Astrocyte (in vitro differentiated cells and primary cell): ENCODE data around the gene HNRNPF. TPM values are rescaled to one million over a fixed set of nuclear protein-coding genes. Genes with fewer than 3 reads are reported as not detected.
A peak's percentile ranks its signal among the peaks of the same experiment; 100 is the strongest.
"Not testable (repeated sequence)": the region's sequence is repeated elsewhere in the genome, so short reads cannot be mapped to it uniquely, and the experiment has no call there.

Experiments used
- DNase-seq: peaks from one replicate; pipeline ENCODE4 v3.0.0-alpha.2; 2010; ENCODE audit warnings: low read depth
- FAIRE-seq: peaks from 2 replicates; lab custom pipeline; 2011; peaks lifted over from hg19 to GRCh38; lab: Jason Lieb, UNC
- H2AFZ ChIP-seq: 2 replicates; pipeline ENCODE4 v1.6.0; 2012; ENCODE audit warnings: low read depth, low read length, inconsistent platforms
- H3K27ac ChIP-seq: 2 replicates; pipeline ENCODE4 v1.5.1; 2011; ENCODE audit warnings: low read depth, low read length, inconsistent platforms
- H3K27me3 ChIP-seq: 2 replicates; pipeline ENCODE4 v1.6.0; 2011; ENCODE audit warnings: low read length, inconsistent platforms; ENCODE audit not compliant: insufficient read depth
- H3K36me3 ChIP-seq: 2 replicates; pipeline ENCODE4 v1.5.1; 2011; ENCODE audit warnings: low read length, inconsistent platforms; ENCODE audit not compliant: insufficient read depth
- H3K4me1 ChIP-seq: 2 replicates; pipeline ENCODE4 v1.5.1; 2011; ENCODE audit warnings: low read length, inconsistent platforms; ENCODE audit not compliant: insufficient read depth
- H3K4me2 ChIP-seq: 2 replicates; pipeline ENCODE4 v1.6.0; 2012; ENCODE audit warnings: low read length, inconsistent platforms
- H3K4me3 ChIP-seq: 2 replicates; pipeline ENCODE4 v1.5.1; 2011; ENCODE audit warnings: low read depth, mild to moderate bottlenecking, low read length, inconsistent platforms; ENCODE audit not compliant: insufficient read depth
- H3K79me2 ChIP-seq: 2 replicates; pipeline ENCODE4 v1.6.0; 2012; ENCODE audit warnings: mild to moderate bottlenecking, low read length, inconsistent platforms; ENCODE audit not compliant: insufficient read depth
- H3K9ac ChIP-seq: 2 replicates; pipeline ENCODE4 v1.6.0; 2012; ENCODE audit warnings: mild to moderate bottlenecking, low read length, inconsistent platforms
- H3K9me3 ChIP-seq: 2 replicates; pipeline ENCODE4 v1.5.1; 2012; ENCODE audit warnings: low read depth, mild to moderate bottlenecking, low read length, inconsistent platforms; ENCODE audit not compliant: insufficient read depth
- H4K20me1 ChIP-seq: 2 replicates; pipeline ENCODE4 v1.6.0; 2012; ENCODE audit warnings: low read length, inconsistent platforms; ENCODE audit not compliant: insufficient read depth
- H3K27ac Mint-ChIP-seq: one replicate; pipeline ENCODE4 v1.8.0; 2021; ENCODE audit warnings: mild to moderate bottlenecking, mixed read lengths; ENCODE audit not compliant: unreplicated experiment
- H3K27me3 Mint-ChIP-seq: one replicate; pipeline ENCODE4 v1.8.0; 2021; ENCODE audit warnings: low read depth, mixed read lengths; ENCODE audit not compliant: unreplicated experiment
- H3K36me3 Mint-ChIP-seq: one replicate; pipeline ENCODE4 v1.8.0; 2021; ENCODE audit warnings: low read depth, mixed read lengths; ENCODE audit not compliant: unreplicated experiment
- H3K4me1 Mint-ChIP-seq: one replicate; pipeline ENCODE4 v1.8.0; 2021; ENCODE audit warnings: low read depth, mixed read lengths; ENCODE audit not compliant: unreplicated experiment
- H3K4me3 Mint-ChIP-seq: one replicate; pipeline ENCODE4 v1.8.0; 2021; ENCODE audit warnings: mild to moderate bottlenecking, moderate library complexity, mixed read lengths; ENCODE audit not compliant: unreplicated experiment
- H3K9me3 Mint-ChIP-seq: one replicate; pipeline ENCODE4 v1.8.0; 2021; ENCODE audit warnings: mild to moderate bottlenecking, mixed read lengths; ENCODE audit not compliant: unreplicated experiment
- EZH2 ChIP-seq: IDR thresholded peaks from 2 replicates; pipeline ENCODE4 v1.6.1; 2012; ENCODE audit warnings: mild to moderate bottlenecking, low read length, inconsistent platforms; ENCODE audit not compliant: insufficient read depth
- total RNA-seq: library from RNA; stranded (reverse); gene quantifications from 2 replicates; pipeline ENCODE4 v1.2.1, GENCODE V29; 2021
- TF ChIP-seq, protein P1 (sequence below): IDR thresholded peaks from 2 replicates; pipeline ENCODE4 v1.5.1; 2011; ENCODE audit warnings: low read depth, mild to moderate bottlenecking, inconsistent platforms, low read length, moderate library complexity; ENCODE audit not compliant: insufficient read depth

HNRNPF gene
- total RNA-seq, 1 donor from 2014 or later: 151 TPM

DNA sequence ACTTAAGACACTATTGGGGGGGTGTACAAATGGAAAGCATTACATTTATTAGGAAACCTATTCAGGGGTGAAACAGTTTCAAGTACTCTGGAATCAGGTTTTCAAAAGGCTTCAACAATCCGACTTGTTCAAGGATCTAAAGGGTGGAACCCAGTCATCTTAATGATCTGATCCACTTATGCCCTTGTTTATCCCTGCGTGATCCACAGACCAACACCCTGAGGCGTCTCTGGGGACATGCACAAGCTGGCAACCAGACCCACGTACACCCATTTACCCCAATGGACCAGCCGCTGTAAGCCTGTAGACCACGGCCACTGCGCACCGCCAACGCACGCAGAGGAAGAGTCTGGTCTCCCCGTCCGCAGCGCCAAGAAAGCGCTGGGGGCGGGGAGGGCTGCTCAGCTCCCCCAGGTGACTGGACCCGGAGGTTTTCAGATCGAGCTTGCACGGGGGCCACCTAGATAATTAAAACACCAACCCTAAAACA, 13.4 kb downstream of the HNRNPF start:
- Histone ChIP-seq H3K27me3 (no peaks in the 10 kb centered on the region), H3K9me3 (no peaks in the 10 kb centered on the region), H3K79me2 (peaks cover 94% of the 10 kb centered on the region), H3K27ac (peak overlapping the region; percentile 79), H3K4me3 (peak overlapping the region; percentile 65), H4K20me1 (peaks cover 91% of the 10 kb centered on the region), H3K36me3 (peaks cover 21% of the 10 kb centered on the region), H3K4me2 (peak overlapping the region; percentile 88), H2AFZ (no peak overlapping the region), H3K4me1 (peaks cover 32% of the 10 kb centered on the region), H3K9ac (peak overlapping the region; percentile 85)
- Mint-ChIP-seq H3K36me3 (peaks cover 13% of the 10 kb centered on the region), H3K4me3 (peak overlapping the region; percentile 90), H3K9me3 (no peaks in the 10 kb centered on the region), H3K4me1 (peaks cover 29% of the 10 kb centered on the region), H3K27ac (peak overlapping the region; percentile 88), H3K27me3 (no peaks in the 10 kb centered on the region)
- TF ChIP-seq, protein P1, sequence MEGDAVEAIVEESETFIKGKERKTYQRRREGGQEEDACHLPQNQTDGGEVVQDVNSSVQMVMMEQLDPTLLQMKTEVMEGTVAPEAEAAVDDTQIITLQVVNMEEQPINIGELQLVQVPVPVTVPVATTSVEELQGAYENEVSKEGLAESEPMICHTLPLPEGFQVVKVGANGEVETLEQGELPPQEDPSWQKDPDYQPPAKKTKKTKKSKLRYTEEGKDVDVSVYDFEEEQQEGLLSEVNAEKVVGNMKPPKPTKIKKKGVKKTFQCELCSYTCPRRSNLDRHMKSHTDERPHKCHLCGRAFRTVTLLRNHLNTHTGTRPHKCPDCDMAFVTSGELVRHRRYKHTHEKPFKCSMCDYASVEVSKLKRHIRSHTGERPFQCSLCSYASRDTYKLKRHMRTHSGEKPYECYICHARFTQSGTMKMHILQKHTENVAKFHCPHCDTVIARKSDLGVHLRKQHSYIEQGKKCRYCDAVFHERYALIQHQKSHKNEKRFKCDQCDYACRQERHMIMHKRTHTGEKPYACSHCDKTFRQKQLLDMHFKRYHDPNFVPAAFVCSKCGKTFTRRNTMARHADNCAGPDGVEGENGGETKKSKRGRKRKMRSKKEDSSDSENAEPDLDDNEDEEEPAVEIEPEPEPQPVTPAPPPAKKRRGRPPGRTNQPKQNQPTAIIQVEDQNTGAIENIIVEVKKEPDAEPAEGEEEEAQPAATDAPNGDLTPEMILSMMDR: no peak
- TF ChIP-seq EZH2: no peak
- FAIRE-seq: no peak
- DNase-seq: no peak

DNA sequence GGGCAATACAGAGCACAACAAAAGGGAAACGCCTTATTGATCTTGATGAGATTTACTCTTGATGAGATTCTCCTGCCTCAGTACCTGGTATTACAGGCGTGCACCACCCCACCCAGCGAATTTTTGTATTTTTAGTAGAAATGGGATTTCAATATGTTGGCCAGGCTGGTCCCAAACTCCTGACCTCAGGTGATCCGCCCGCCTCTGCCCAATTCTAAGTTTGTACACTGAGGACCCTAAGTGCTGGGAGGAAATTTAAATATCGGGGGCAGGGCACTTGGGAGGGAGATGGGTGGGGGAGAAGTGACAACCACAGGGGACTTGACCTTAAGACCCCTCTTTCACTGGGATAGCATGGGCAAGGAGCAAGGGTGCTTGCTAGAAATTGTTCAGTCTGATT, 14.1 kb downstream of the HNRNPF start:
- peaks cover 29% of the 10 kb centered on the region for H3K4me1 Mint-ChIP-seq
- H3K36me3 ChIP-seq: peaks cover 27% of the 10 kb centered on the region
- no peaks in the 10 kb centered on the region for H3K27me3 Mint-ChIP-seq
- H3K79me2 ChIP-seq: peaks cover 94% of the 10 kb centered on the region
- FAIRE-seq (no peak), DNase-seq (no peak)
- no peaks in the 10 kb centered on the region for H3K27me3 ChIP-seq
- H3K4me1 ChIP-seq: peaks cover 32% of the 10 kb centered on the region
- peaks cover 13% of the 10 kb centered on the region for H3K36me3 Mint-ChIP-seq
- peak overlapping the region; percentile 88 for H3K4me2 ChIP-seq
- H3K27ac Mint-ChIP-seq: peak overlapping the region; percentile 88
- no peak overlapping the region for H2AFZ ChIP-seq
- no peak overlapping the region for H3K4me3 ChIP-seq
- H3K9me3 Mint-ChIP-seq: no peaks in the 10 kb centered on the region
- no peak for TF ChIP-seq EZH2
- TF ChIP-seq, protein P1: no peak
- H3K9me3 ChIP-seq: no peaks in the 10 kb centered on the region
- H4K20me1 ChIP-seq: peaks cover 91% of the 10 kb centered on the region
- H3K4me3 Mint-ChIP-seq: peak overlapping the region; percentile 90
- H3K9ac ChIP-seq: peak overlapping the region; percentile 85
- no peak overlapping the region for H3K27ac ChIP-seq

DNA sequence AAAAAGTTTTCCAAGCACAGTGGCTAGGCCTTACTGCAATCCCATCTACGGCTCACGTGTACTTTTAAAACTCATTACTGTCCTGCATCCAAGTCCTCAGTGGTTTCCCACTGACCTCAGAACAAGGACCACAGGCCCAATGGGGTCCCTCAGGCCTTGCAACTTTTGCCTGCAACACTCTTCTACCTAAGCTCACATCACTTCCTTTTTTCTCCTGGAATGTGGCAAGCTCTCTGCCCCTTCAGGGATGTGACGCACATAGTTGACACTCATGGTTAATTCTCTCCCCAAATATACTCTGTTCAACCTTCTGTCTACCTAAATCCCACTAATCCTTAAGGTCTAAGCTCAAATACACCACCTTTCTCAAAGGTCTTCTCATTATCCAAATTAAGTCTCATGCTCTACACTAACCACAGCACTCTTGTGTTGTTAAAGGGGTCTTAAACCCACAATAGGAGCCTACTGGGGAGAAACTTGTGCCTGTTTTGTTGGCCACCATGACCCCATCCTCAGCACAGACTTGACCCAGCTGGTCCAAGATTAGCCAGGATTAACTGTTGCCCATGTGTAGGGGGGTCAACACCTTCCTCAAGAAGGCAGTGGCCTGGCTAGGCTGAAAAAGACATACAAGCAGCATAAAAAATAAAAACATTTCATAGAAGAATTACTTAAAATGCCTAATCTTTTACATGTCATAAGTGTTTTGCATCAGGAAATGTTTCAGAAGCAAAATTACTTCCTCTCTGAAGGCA, 15.2 kb downstream of the HNRNPF start:
- H3K9ac ChIP-seq: peak overlapping the region; percentile 17
- H3K27me3 ChIP-seq: no peaks in the 10 kb centered on the region
- Mint-ChIP-seq H3K27me3 (no peaks in the 10 kb centered on the region), H3K36me3 (peaks cover 13% of the 10 kb centered on the region), H3K9me3 (no peaks in the 10 kb centered on the region), H3K4me3 (peak overlapping the region; percentile 1), H3K4me1 (peaks cover 20% of the 10 kb centered on the region), H3K27ac (no peak overlapping the region)
- H3K4me2 ChIP-seq: no peak overlapping the region
- H2AFZ ChIP-seq: no peak overlapping the region
- H3K4me3 ChIP-seq: no peak overlapping the region
- no peaks in the 10 kb centered on the region for H3K9me3 ChIP-seq
- DNase-seq (no peak), FAIRE-seq (no peak)
- H4K20me1 ChIP-seq: peaks cover 91% of the 10 kb centered on the region
- H3K4me1 ChIP-seq: peaks cover 24% of the 10 kb centered on the region
- peaks cover 34% of the 10 kb centered on the region for H3K36me3 ChIP-seq
- H3K79me2 ChIP-seq: peaks cover 94% of the 10 kb centered on the region
- no peak for TF ChIP-seq EZH2
- TF ChIP-seq, protein P1: no peak
- no peak overlapping the region for H3K27ac ChIP-seq

DNA sequence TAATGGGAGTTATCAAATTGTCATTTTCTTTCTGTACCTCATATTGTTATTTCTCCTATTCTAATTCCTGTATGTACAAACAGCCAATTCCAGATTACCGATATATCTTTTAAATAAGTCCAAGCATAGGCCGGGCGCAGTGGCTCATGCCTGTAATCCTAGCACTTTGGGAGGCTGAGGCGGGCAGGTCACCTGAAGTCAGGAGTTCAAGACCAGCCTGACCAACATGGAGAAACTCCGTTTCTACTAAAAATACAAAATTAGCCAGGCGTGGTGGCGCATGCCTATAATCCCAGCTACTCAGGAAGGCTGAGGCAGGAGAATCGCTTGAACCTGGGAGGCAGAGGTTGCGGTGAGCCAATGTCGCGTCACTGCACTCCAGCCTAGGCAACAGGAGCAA, 15.8 kb downstream of the HNRNPF start:
- FAIRE-seq, H3K27me3 Mint-ChIP-seq, H2AFZ ChIP-seq, H3K4me3 ChIP-seq, H3K9me3 ChIP-seq, H3K27ac Mint-ChIP-seq, H3K27ac ChIP-seq, H3K4me2 ChIP-seq, H3K27me3 ChIP-seq, H3K9me3 Mint-ChIP-seq, DNase-seq, H3K9ac ChIP-seq: not testable (repeated sequence)
- H4K20me1 ChIP-seq: peaks cover 91% of the 10 kb centered on the region
- Mint-ChIP-seq H3K4me1 (peaks cover 16% of the 10 kb centered on the region), H3K36me3 (peaks cover 17% of the 10 kb centered on the region), H3K4me3 (peak overlapping the region; percentile 30)
- peaks cover 94% of the 10 kb centered on the region for H3K79me2 ChIP-seq
- peaks cover 20% of the 10 kb centered on the region for H3K4me1 ChIP-seq
- peaks cover 39% of the 10 kb centered on the region for H3K36me3 ChIP-seq
